HEK293 (cell line): ENCODE measurements around the gene CTDSP1.

ENCODE experiments used
- CTCF ChIA-PET: fragments of 350-600 bp; formaldehyde crosslinking; extraction: SDS; loops from one replicate; lab custom pipeline; 2021; ENCODE audit warnings: antibody characterized with exemption; lab: Yijun Ruan, JAX
- POLR2A ChIA-PET: fragments of 300-600 bp; formaldehyde crosslinking; extraction: SDS; loops from one replicate; lab custom pipeline; 2020; ENCODE audit warnings: antibody characterized with exemption, inconsistent platforms; lab: Yijun Ruan, JAX
- H3K27ac ChIP-seq: fragments of 200-500 bp; sonication (Bioruptor generic); 2 replicates; pipeline ENCODE4 v1.5.1; 2014; ENCODE audit warnings: low read depth, low read length, control low read depth, inconsistent platforms; ENCODE audit errors: extremely low read depth
- H3K36me3 ChIP-seq, 2 experiments: fragments of 200-500 bp in 1 of 2; sonication (Bioruptor generic) in 1 of 2; 1 replicate in 1 of 2; 2 replicates in 1 of 2; pipeline ENCODE4 v1.5.1; 2014 to 2017; ENCODE audit warnings: inconsistent platforms in 2 of 2, low read length in 2 of 2; ENCODE audit not compliant: control insufficient read depth in 2 of 2, insufficient read depth in 1 of 2
- H3K4me1 ChIP-seq: fragments of 200-500 bp; sonication (Bioruptor generic); 2 replicates; pipeline ENCODE4 v1.5.1; 2014; ENCODE audit warnings: mild to moderate bottlenecking, low read length, inconsistent platforms; ENCODE audit not compliant: control insufficient read depth, insufficient read depth
- H3K4me3 ChIP-seq: 2 replicates; pipeline ENCODE4 v1.5.1; 2011; ENCODE audit warnings: low read depth, mild to moderate bottlenecking, control low read depth, low read length, moderate library complexity
- H3K9me3 ChIP-seq: fragments of 200-500 bp; sonication (Bioruptor generic); 2 replicates; pipeline ENCODE4 v1.5.1; 2014; ENCODE audit warnings: low read depth, low read length, inconsistent platforms; ENCODE audit not compliant: control insufficient read depth, insufficient read depth
- GLI4 ChIP-seq: fragments of 450-650 bp; formaldehyde crosslinking; IDR thresholded peaks from 2 replicates; pipeline ENCODE4 v1.5.1; 2016; ENCODE audit warnings: missing biosample characterization, missing genetic modification characterization
- IKZF3 ChIP-seq: fragments of 450-650 bp; IDR thresholded peaks from 2 replicates; pipeline ENCODE4 v1.5.0; 2018; ENCODE audit warnings: missing biosample characterization, mild to moderate bottlenecking, missing genetic modification characterization, moderate library complexity
- REPIN1 ChIP-seq: fragments of 450-650 bp; formaldehyde crosslinking; IDR thresholded peaks from 2 replicates; pipeline ENCODE4 v1.5.1; 2017; ENCODE audit warnings: missing biosample characterization, missing genetic modification characterization, low read depth
- SCRT2 ChIP-seq: fragments of 450-650 bp; formaldehyde crosslinking; IDR thresholded peaks from 2 replicates; pipeline ENCODE4 v1.5.1; 2016; ENCODE audit warnings: missing biosample characterization, missing genetic modification characterization
- SP2 ChIP-seq: fragments of 450-650 bp; formaldehyde crosslinking; IDR thresholded peaks from 2 replicates; pipeline ENCODE4 v1.5.1; 2016; ENCODE audit warnings: missing biosample characterization, missing genetic modification characterization
- ZBTB26 ChIP-seq: fragments of 450-650 bp; formaldehyde crosslinking; optimal IDR thresholded peaks from 2 replicates; pipeline ENCODE3; 2016; ENCODE audit warnings: missing biosample characterization, mild to moderate bottlenecking, missing genetic modification characterization
- ZFP37 ChIP-seq: fragments of 450-650 bp; formaldehyde crosslinking; IDR thresholded peaks from 2 replicates; pipeline ENCODE4 v1.5.1; 2016; ENCODE audit warnings: missing biosample characterization, missing genetic modification characterization
- ZNF184 ChIP-seq: fragments of 450-650 bp; IDR thresholded peaks from 2 replicates; pipeline ENCODE4 v1.5.1; 2018; ENCODE audit warnings: missing biosample characterization, mild to moderate bottlenecking, missing genetic modification characterization
- ZNF433 ChIP-seq: fragments of 450-650 bp; formaldehyde crosslinking; IDR thresholded peaks from 2 replicates; pipeline ENCODE4 v1.5.1; 2016; ENCODE audit warnings: missing biosample characterization, missing genetic modification characterization, low read depth
- ZNF473 ChIP-seq: fragments of 450-650 bp; formaldehyde crosslinking; IDR thresholded peaks from 2 replicates; pipeline ENCODE4 v1.5.1; 2017; ENCODE audit warnings: missing biosample characterization, missing genetic modification characterization
- ZNF544 ChIP-seq: fragments of 450-650 bp; formaldehyde crosslinking; IDR thresholded peaks from 2 replicates; pipeline ENCODE4 v1.5.0; 2017; ENCODE audit warnings: missing biosample characterization, missing genetic modification characterization
- ZNF560 ChIP-seq: fragments of 450-650 bp; formaldehyde crosslinking; IDR thresholded peaks from 2 replicates; pipeline ENCODE4 v1.5.1; 2017; ENCODE audit warnings: missing biosample characterization, missing genetic modification characterization, borderline replicate concordance
- ZNF585B ChIP-seq: fragments of 450-650 bp; formaldehyde crosslinking; IDR thresholded peaks from 2 replicates; pipeline ENCODE4 v1.5.1; 2016; ENCODE audit warnings: missing biosample characterization, missing genetic modification characterization
- ZNF623 ChIP-seq: fragments of 450-650 bp; formaldehyde crosslinking; IDR thresholded peaks from 2 replicates; pipeline ENCODE4 v1.5.1; 2016; ENCODE audit warnings: missing biosample characterization, missing genetic modification characterization
- ZNF624 ChIP-seq: fragments of 450-650 bp; formaldehyde crosslinking; IDR thresholded peaks from 2 replicates; pipeline ENCODE4 v1.5.1; 2017; ENCODE audit warnings: missing biosample characterization, missing genetic modification characterization
- ZNF639 ChIP-seq: fragments of 450-650 bp; formaldehyde crosslinking; IDR thresholded peaks from 2 replicates; pipeline ENCODE4 v1.5.1; 2016; ENCODE audit warnings: missing biosample characterization, missing genetic modification characterization
- ZNF747 ChIP-seq: fragments of 450-650 bp; formaldehyde crosslinking; IDR thresholded peaks from 2 replicates; pipeline ENCODE4 v1.5.1; 2016; ENCODE audit warnings: missing biosample characterization, missing genetic modification characterization
- ZNF791 ChIP-seq: fragments of 450-650 bp; formaldehyde crosslinking; IDR thresholded peaks from 2 replicates; pipeline ENCODE4 v1.5.1; 2016; ENCODE audit warnings: missing biosample characterization, missing genetic modification characterization
- TF ChIP-seq, protein P1 (sequence below): fragments of 450-650 bp; formaldehyde crosslinking; IDR thresholded peaks from 2 replicates; pipeline ENCODE4 v1.5.1; 2016; ENCODE audit warnings: missing biosample characterization, missing genetic modification characterization

The CTDSP1 gene

GRCh38 chr2:218434456-218434855 lies 34.8 kb downstream of the CTDSP1 start:
- no peak for TF ChIP-seq ZNF560 (tag by site-specific recombination)
- Histone ChIP-seq H3K36me3 (no peaks in the 10 kb centered on the region), H3K27ac (no peak overlapping the region), H3K4me1 (no peaks in the 10 kb centered on the region), H3K9me3 (no peaks in the 10 kb centered on the region), H3K4me3 (no peak overlapping the region)
- ChIA-PET CTCF (no interaction called here), POLR2A (no interaction called here)

GRCh38 chr2:218435003-218435982 lies 35.6 kb downstream of the CTDSP1 start:
- CTCF ChIA-PET: no interaction called here
- POLR2A ChIA-PET: no interaction called here
- Histone ChIP-seq H3K36me3 (no peaks in the 10 kb centered on the region), H3K4me1 (no peaks in the 10 kb centered on the region), H3K27ac (no peak overlapping the region), H3K4me3 (no peak overlapping the region)
- TF ChIP-seq ZNF184 (tag by site-specific recombination): no peak
- TF ChIP-seq SCRT2 (tag by site-specific recombination): no peak
- TF ChIP-seq ZNF544 (tag by site-specific recombination): no peak
- TF ChIP-seq ZNF639 (tag by site-specific recombination): no peak
- no peak for TF ChIP-seq GLI4 (tag by site-specific recombination)
- no peak for TF ChIP-seq REPIN1 (tag by site-specific recombination)
- TF ChIP-seq ZNF747 (tag by site-specific recombination): no peak
- TF ChIP-seq SP2 (tag by site-specific recombination): no peak
- TF ChIP-seq, all 188 proteins: peak for 0
- no peaks in the 10 kb centered on the region for H3K9me3 ChIP-seq

- CTCF ChIA-PET: no interaction called here
These were observed 37.3 kb downstream of the CTDSP1 start for GRCh38 chr2:218436992-218437391.

DNA sequence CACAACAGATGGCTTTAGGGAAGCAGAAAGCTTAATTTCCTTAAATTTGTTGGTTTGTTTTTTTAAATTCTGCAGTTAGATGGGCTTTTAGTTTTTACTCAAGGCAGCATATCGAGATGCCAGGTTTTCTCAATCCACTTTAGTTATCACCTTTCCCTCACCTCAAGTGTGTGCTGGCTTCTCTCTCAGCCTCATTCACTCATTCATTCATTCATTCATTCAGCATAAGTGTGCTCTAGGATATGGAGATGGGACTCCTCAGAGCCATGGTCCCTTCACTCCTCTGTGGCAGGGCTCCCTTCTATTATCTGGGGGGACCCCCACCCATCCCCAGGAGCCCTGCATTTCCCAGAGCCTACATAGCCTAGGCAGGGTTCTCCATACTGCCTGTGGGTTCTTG lies 38.3 kb downstream of the CTDSP1 start:
- POLR2A ChIA-PET: no interaction called here
- no peaks in the 10 kb centered on the region for H3K4me1 ChIP-seq
- H3K4me3 ChIP-seq: no peak overlapping the region
- CTCF ChIA-PET: no interaction called here
- H3K36me3 ChIP-seq: no peaks in the 10 kb centered on the region
- no peak overlapping the region for H3K27ac ChIP-seq
- TF ChIP-seq ZNF473 (tag by site-specific recombination) (no peak), ZNF624 (no peak), ZNF585B (no peak), IKZF3 (tag by site-specific recombination) (no peak), ZFP37 (tag by site-specific recombination) (no peak)
- TF ChIP-seq, protein P1, sequence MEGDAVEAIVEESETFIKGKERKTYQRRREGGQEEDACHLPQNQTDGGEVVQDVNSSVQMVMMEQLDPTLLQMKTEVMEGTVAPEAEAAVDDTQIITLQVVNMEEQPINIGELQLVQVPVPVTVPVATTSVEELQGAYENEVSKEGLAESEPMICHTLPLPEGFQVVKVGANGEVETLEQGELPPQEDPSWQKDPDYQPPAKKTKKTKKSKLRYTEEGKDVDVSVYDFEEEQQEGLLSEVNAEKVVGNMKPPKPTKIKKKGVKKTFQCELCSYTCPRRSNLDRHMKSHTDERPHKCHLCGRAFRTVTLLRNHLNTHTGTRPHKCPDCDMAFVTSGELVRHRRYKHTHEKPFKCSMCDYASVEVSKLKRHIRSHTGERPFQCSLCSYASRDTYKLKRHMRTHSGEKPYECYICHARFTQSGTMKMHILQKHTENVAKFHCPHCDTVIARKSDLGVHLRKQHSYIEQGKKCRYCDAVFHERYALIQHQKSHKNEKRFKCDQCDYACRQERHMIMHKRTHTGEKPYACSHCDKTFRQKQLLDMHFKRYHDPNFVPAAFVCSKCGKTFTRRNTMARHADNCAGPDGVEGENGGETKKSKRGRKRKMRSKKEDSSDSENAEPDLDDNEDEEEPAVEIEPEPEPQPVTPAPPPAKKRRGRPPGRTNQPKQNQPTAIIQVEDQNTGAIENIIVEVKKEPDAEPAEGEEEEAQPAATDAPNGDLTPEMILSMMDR: no peak
- no peaks in the 10 kb centered on the region for H3K9me3 ChIP-seq

More at GRCh38 chr2:218436992-218437391, 37.3 kb downstream of the CTDSP1 start:
- Histone ChIP-seq H3K4me1 (no peaks in the 10 kb centered on the region), H3K4me3 (no peak overlapping the region), H3K27ac (no peak overlapping the region), H3K36me3 (no peaks in the 10 kb centered on the region), H3K9me3 (no peaks in the 10 kb centered on the region)
- POLR2A ChIA-PET: no interaction called here
- TF ChIP-seq ZNF433 (tag by site-specific recombination): no peak
- no peak for TF ChIP-seq ZNF791
- TF ChIP-seq ZBTB26 (tag by site-specific recombination): no peak
- TF ChIP-seq ZNF623 (tag by site-specific recombination): no peak
